Activated naive CD4-positive, alpha-beta T cell treated with anti-CD3 and anti-CD28 coated beads, Interleukin-2, amount 50 U/mL, for 24 hours (primary cell): Measurements from ENCODE around the gene MOV10L1.

Source experiments
- H3K27ac Mint-ChIP-seq: one replicate; pipeline ENCODE4 v1.8.0; 2021; ENCODE audit warnings: mild to moderate bottlenecking, mixed read lengths
- H3K27me3 Mint-ChIP-seq: one replicate; pipeline ENCODE4 v1.8.0; 2021; ENCODE audit warnings: mixed read lengths
- H3K36me3 Mint-ChIP-seq: one replicate; pipeline ENCODE4 v1.8.0; 2021; ENCODE audit warnings: mixed read lengths
- H3K4me1 Mint-ChIP-seq: one replicate; pipeline ENCODE4 v1.8.0; 2021; ENCODE audit warnings: mixed read lengths
- H3K4me3 Mint-ChIP-seq: one replicate; pipeline ENCODE4 v1.8.0; 2021; ENCODE audit warnings: mild to moderate bottlenecking, mixed read lengths
- H3K9me3 Mint-ChIP-seq: one replicate; pipeline ENCODE4 v1.8.0; 2021; ENCODE audit warnings: mixed read lengths

The MOV10L1 gene

DNA sequence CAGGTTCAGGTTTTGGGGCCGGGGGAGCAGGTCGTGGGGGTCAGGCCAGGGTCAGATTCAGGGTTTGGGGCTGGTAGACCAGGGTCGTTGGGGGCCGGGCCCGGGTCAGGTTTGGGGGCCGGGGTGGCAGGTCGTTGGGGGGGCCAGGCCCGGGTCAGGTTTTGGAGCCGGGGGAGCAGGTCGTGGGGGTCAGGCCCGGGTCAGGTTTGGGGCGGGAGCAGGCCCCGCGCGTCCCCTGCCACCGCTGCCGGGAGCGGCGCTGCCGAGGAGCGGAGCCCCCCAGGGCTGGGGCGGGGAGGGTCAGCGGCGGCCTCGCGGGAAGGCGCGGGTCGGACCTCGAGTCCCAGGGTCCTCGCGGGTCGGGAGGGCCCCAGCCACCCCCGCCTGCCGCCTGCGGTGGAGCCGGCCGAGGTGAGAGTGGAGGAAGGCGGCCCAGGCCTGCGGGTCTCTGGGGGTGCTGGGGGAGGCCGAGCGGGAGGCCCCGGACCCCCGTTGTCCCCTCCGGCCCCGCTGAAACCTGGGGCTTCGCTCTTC is 96.4 kb downstream of the MOV10L1 start:
- Mint-ChIP-seq H3K36me3 (peaks cover 1% of the 10 kb centered on the region), H3K4me3 (peak overlapping the region; percentile 95), H3K27ac (peak overlapping the region; percentile 95)

DNA sequence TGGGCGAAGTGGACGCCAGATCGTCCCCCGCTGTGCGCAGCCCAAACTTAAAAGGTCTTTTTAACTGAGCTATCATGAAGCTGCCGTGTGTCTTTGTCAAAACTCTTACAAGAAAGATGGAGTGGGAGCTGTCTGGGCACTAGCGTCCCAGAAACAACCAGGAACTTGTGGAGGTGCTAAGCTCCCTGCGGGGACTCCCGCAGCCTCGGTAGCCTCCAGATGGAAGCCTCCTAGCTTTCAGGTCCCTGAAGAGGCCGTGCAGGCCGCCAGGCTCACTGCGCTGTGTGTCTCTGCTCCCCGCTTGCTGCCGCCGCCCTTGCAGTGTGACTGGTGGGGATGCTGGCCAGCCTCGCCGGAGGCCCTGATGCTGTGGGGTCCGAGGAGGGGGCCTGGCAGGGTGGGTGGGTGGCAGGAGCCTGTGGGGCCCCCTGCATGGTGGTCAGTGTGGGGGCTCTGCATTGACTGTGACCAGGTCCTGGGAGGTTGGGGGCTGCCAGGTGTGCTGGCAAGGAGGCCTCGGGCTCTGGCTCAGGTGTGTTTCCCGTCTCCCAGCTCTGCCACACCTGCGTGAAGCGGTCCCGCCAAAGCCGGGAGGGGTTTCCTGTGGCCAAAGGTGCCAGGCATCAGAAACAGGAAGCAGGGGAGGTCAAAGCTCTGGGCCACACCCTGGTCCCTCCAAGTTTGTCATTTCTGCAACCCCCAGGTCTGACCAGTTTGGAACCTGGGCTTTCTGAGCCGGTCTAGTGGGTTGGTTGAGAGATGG is 97.1 kb downstream of the MOV10L1 start:
- Mint-ChIP-seq H3K36me3 (peaks cover 1% of the 10 kb centered on the region), H3K27me3 (no peaks in the 10 kb centered on the region), H3K27ac (peak overlapping the region; percentile 95), H3K4me3 (peak overlapping the region; percentile 95), H3K4me1 (peaks cover 39% of the 10 kb centered on the region), H3K9me3 (no peaks in the 10 kb centered on the region)

More for the DNA sequence above, 96.4 kb downstream of the MOV10L1 start:
- peaks cover 32% of the 10 kb centered on the region for H3K4me1 Mint-ChIP-seq
- no peaks in the 10 kb centered on the region for H3K27me3 Mint-ChIP-seq
- no peaks in the 10 kb centered on the region for H3K9me3 Mint-ChIP-seq

DNA sequence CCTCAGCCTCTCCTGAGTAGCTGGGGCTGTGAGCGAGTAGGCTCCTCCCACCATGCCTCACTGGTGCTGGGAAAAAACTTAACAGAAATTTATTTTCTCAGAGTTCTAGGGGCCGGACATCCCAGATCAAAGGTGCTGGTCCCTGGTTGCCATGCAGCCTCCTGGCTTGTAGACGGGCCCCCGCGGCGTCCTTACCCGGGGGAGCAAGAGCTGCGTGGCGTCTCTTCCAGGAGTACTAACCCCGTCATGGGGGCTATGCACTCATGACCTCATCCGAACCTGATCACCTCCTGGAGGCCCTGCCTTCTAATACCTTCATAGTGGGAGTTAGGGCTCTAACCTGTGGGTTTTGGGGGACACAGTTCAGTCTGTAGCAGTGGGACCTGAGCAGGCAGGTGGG is 98.5 kb downstream of the MOV10L1 start:
- peak overlapping the region; percentile 44 for H3K4me3 Mint-ChIP-seq
- peaks cover 51% of the 10 kb centered on the region for H3K4me1 Mint-ChIP-seq
- H3K9me3 Mint-ChIP-seq, result no peaks in the 10 kb centered on the region
- peaks cover 1% of the 10 kb centered on the region for H3K36me3 Mint-ChIP-seq
- H3K27ac Mint-ChIP-seq, result no peak overlapping the region
- H3K27me3 Mint-ChIP-seq, result no peaks in the 10 kb centered on the region

DNA sequence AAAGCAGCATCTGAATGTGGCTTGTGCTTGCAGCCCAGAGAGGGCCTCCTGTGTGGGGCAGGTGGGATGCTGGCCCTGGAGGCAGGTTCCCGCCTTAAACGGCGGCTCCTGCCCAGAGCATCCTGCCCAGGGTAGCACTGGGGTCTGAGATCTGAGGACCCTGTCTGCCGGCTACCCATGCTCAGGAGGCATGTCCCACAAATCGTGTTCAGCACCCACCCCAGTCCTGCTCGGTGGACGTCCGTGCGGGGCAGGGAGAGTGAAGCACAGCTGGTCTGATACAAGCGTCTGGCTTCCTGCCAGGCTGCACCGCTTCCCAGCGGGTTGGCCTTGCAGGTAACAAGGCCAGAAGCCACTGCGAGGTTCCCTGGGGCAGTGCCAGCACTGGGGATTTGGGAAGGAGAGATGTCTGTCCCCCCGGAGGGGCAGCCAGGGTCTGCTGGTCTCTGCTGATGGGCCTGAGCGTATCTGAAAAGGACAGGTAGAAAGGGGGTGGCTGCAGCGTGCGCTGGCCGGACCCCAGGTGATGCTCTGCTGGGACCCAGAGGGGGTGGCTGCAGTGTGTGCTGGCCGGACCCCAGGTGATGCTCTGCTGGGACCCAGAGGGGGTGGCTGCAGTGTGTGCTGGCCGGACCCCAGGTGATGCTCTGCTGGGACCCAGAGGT is 99.5 kb downstream of the MOV10L1 start:
- Mint-ChIP-seq H3K27ac (no peak overlapping the region), H3K4me1 (peaks cover 51% of the 10 kb centered on the region), H3K9me3 (no peaks in the 10 kb centered on the region), H3K36me3 (peaks cover 1% of the 10 kb centered on the region), H3K4me3 (peak overlapping the region; percentile 88), H3K27me3 (no peaks in the 10 kb centered on the region)

DNA sequence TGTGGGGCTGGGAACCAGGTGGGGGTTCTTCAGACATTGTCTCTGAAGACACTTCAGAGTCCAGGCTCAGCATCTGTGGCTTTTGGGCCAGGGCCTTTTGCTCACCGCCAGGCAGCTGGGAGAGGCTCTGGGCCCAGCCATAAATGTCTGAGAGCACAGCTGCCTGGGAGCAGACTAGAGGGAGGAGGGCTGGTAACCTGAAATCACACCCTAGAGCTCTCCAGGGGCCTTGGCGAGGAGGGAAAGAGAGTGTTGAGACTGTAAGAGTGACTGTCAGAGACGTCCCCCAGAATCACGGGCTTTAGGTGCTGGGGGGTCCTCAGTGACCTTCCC is 100.0 kb downstream of the MOV10L1 start:
- Mint-ChIP-seq H3K27ac (peak overlapping the region; percentile 93), H3K4me3 (peak overlapping the region; percentile 88)

DNA sequence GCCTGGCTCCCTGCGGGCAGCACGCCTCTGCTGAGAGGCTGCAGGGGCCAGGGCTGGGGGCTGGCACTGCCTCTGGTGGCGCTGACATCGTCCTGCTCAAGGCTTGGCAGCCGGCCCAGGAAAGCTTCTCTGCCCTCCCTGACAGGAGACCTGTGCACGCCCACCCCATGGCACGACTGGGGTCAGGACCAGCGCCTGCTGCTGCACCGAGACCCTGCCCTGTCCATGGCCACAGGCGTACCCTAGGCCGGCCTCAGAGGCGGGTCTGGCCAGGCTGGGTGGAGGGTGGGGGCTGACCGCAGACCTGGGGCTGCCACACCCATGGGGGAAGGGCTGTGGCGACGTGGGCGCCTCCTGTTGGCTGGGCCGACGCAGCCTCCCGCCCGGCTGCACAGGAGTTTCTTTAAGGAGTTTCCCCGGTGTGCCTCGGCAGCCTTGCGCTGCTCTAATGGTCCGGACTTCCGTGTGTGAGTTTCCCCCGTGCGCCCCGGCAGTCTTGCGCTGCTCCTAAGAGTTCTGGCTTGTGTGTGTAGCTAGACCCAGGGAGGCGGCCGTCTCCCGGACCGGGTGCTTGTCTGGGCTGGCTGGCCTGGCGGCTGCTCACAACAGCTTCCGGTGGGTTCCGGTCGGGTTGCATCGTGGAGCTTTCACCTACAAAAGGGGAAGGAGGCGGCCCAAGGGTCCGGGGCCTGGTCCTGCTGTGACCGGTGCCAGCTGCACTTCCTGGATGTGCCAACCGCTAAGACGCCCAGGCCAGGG is 100.6 kb downstream of the MOV10L1 start:
- H3K9me3 Mint-ChIP-seq, result no peaks in the 10 kb centered on the region
- H3K27me3 Mint-ChIP-seq, result no peaks in the 10 kb centered on the region
- H3K27ac Mint-ChIP-seq, result peak overlapping the region; percentile 93
- H3K36me3 Mint-ChIP-seq, result peaks cover 1% of the 10 kb centered on the region
- peak overlapping the region; percentile 88 for H3K4me3 Mint-ChIP-seq
- H3K4me1 Mint-ChIP-seq, result peaks cover 47% of the 10 kb centered on the region

More for the DNA sequence above, 100.0 kb downstream of the MOV10L1 start:
- Mint-ChIP-seq H3K36me3 (peaks cover 1% of the 10 kb centered on the region), H3K27me3 (no peaks in the 10 kb centered on the region), H3K9me3 (no peaks in the 10 kb centered on the region), H3K4me1 (peaks cover 48% of the 10 kb centered on the region)

DNA sequence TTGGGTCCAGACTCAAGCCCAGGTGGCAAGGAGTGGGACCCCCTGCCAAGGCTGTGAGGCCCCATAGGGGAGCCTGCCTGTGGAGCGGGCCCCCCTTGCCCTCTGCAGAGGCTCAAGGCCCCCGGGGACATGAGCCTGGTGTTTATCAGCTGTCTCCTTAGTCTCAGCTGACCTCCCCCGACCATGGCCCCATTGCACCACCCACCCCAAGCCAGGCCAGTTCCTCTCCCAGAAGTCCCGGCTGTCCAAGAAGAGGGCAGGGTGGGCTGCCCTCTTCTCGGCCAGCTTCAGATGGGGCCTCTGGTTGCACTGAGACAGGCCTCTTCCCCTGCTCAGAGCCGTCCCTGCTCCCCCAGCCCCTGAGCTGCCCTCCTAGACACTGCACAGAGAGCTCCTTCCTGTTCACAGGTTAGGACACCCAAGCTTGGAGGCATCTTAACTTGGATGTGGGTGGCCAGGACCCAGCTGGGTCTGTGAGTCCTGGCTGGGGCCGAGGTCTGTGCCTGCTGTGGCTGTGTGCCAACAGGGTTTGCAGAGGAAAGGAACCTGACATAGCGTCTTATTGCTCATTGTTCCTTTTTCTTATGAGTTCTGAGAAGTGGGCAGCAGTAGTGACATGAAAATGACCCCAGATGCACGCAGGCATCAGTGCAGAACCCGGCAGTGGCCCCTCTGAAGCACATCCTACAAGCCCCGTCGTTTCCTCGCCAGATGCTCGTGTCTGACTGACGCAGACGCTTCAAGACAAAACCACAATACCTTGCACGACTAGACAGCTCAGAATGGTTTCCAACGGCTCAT is 101.3 kb downstream of the MOV10L1 start:
- H3K36me3 Mint-ChIP-seq, result peaks cover 1% of the 10 kb centered on the region
- H3K4me3 Mint-ChIP-seq, result peak overlapping the region; percentile 88
- no peaks in the 10 kb centered on the region for H3K27me3 Mint-ChIP-seq
- no peaks in the 10 kb centered on the region for H3K9me3 Mint-ChIP-seq
- H3K4me1 Mint-ChIP-seq, result peaks cover 45% of the 10 kb centered on the region
- peak overlapping the region; percentile 97 for H3K27ac Mint-ChIP-seq

DNA sequence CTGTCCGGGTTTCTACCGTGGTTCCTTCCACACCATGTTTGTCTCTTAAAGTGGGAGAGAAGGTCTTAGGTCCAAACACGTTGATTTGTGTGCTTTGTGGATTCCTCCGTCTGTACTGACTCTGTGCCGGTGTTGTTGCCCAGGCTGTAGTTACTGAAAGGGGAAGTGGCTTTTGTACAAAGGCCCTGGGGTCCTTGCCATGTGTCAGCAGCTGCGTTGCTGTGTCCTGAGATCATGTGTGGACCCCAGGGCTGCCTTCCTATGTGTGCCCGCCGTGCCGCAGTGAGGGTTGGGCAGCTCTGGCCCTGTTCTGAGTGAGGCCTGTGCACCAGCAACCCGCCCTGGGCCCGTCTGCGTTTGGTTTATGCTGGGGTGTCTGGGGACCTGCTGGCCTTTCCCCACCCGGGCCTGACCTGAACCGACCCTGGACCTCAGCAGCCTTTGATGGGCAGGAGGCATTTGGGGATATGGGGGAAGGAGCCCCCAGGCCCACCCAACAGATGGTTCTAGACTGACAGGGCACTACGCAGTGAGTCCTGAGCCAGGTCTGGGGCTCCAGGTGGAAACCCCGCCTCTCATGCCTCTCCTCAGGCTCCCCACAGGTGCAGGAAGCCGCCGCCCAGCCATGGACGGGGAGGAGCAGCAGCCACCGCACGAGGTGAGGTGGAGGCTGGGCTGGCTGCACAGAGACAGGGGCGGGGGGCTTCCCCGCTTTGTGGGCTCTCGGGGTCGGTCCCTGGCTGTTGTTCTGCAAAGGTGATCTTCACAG is 102.8 kb downstream of the MOV10L1 start:
- Mint-ChIP-seq H3K4me3 (peak overlapping the region; percentile 88), H3K27me3 (no peaks in the 10 kb centered on the region), H3K4me1 (peaks cover 37% of the 10 kb centered on the region), H3K27ac (peak overlapping the region; percentile 97), H3K9me3 (no peaks in the 10 kb centered on the region), H3K36me3 (no peaks in the 10 kb centered on the region)

DNA sequence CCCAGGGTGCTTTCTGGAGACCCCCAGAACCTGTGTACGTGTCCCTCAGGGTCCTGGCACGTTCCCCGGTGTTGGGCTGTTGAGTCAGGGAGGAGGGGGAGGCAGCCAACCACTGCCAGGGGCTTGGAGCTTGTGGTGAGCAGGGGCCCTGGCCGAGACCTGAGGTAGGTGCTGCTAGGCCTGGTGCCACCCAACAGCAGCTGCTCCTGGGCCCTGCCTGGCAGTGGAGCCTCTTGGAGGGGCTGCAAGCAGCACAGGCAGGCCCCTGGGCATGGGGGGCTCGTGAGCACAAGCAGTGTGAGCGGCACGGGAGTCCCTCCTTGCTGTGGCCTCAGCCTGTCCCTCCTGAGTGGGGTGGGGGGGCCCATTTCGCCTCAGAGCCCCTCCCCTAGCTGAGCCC is 103.8 kb downstream of the MOV10L1 start:
- Mint-ChIP-seq H3K27ac (no peak overlapping the region), H3K27me3 (no peaks in the 10 kb centered on the region), H3K4me1 (peaks cover 32% of the 10 kb centered on the region), H3K9me3 (no peaks in the 10 kb centered on the region), H3K4me3 (no peak overlapping the region), H3K36me3 (no peaks in the 10 kb centered on the region)

DNA sequence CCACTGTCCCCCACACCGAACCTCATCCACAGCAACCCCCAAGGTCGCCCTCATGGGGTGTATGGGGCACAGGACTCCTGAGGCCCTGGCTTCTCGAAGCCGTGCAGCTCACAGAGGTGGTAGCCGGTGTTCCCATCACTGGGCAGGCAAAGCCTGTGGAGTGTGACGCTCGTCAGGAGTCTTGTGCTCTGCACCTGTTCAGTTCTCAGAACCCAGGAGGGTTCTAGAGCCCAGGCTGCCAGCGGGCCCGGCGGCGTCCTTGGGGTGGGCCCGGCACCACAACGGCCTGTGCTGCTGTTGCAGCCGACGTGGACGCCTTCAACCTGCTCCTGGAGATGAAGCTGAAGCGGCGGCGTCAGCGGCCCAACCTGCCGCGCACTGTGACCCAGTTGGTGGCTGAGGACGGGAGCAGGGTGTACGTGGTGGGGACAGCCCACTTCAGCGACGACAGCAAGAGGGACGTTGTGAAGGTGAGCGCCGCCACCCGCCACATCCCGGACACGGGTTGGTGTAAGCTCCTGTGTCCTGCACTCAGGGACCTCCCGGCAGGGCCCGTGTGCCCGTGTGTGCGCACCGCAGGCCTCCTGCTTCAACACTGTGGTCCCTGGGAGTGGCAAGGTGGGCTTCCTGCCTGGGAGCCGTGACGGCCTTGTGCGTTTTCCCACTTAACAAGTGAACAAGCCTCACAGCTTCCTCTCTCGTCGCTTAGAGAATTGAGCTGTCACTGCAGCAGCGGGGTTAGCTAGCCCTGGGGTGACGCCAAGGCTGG is 104.4 kb downstream of the MOV10L1 start:
- Mint-ChIP-seq H3K27me3 (no peaks in the 10 kb centered on the region), H3K4me3 (no peak overlapping the region), H3K9me3 (no peaks in the 10 kb centered on the region), H3K36me3 (no peaks in the 10 kb centered on the region), H3K27ac (no peak overlapping the region), H3K4me1 (peaks cover 29% of the 10 kb centered on the region)

DNA sequence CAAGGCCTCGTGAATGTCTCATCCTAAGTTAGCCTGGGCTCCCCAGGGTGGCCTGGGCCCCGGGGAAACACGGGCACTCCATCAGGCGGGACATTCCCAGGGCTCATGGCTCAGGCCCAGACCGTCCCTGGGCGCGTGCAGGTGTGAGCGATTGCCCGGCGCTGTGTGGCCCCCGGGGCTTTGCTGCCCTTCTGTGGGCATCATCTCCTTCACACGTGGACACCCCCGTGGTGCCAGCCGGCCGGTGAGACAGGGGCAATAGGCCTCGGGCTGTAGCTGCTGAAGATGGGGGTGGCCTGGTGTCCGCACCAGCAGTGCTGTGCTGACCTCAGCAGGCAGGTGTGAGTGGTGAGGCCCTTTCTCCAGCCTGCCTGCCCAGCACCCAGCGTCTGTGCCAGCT is 106.5 kb downstream of the MOV10L1 start:
- H3K27me3 Mint-ChIP-seq, result no peaks in the 10 kb centered on the region
- H3K9me3 Mint-ChIP-seq, result no peaks in the 10 kb centered on the region
- no peaks in the 10 kb centered on the region for H3K36me3 Mint-ChIP-seq
- H3K4me3 Mint-ChIP-seq, result no peak overlapping the region
- peaks cover 24% of the 10 kb centered on the region for H3K4me1 Mint-ChIP-seq
- no peak overlapping the region for H3K27ac Mint-ChIP-seq

DNA sequence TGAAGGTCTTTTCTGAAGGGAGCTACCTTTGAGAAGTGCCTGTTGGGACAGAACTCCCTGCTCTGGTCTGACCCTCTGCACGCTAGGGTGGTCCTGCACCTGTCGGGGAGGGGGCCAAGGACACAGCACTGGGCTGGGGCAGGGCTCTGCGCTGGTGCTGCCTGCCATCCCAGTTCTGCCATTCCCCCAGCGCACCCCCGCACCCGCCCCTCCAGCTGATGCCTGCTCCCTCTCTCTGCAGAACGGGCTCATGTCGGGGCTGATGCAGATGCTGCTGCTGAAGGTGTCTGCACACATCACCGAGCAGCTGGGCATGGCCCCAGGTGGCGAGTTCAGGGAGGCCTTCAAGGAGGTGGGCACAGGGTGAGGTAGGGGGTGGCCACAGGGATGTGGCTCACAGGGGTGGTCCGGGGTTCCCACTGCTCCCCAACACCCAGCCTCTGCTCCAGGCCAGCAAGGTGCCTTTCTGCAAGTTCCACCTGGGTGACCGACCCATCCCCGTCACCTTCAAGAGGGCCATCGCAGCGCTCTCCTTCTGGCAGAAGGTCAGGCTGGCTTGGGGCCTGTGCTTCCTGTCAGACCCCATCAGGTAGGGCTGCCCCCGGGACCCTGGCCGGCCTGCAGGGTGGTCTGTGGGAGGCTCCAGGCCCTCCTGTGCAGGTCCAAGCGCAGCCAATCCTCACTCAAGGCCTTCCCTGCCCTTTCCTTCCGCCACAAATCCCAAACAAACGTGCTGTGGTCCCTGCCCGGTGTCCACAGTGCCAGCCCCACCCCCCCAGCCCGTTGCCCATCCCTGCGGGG is 107.4 kb downstream of the MOV10L1 start:
- Mint-ChIP-seq H3K9me3 (no peaks in the 10 kb centered on the region), H3K4me3 (no peak overlapping the region), H3K4me1 (peaks cover 17% of the 10 kb centered on the region), H3K27me3 (no peaks in the 10 kb centered on the region), H3K36me3 (no peaks in the 10 kb centered on the region), H3K27ac (no peak overlapping the region)

DNA sequence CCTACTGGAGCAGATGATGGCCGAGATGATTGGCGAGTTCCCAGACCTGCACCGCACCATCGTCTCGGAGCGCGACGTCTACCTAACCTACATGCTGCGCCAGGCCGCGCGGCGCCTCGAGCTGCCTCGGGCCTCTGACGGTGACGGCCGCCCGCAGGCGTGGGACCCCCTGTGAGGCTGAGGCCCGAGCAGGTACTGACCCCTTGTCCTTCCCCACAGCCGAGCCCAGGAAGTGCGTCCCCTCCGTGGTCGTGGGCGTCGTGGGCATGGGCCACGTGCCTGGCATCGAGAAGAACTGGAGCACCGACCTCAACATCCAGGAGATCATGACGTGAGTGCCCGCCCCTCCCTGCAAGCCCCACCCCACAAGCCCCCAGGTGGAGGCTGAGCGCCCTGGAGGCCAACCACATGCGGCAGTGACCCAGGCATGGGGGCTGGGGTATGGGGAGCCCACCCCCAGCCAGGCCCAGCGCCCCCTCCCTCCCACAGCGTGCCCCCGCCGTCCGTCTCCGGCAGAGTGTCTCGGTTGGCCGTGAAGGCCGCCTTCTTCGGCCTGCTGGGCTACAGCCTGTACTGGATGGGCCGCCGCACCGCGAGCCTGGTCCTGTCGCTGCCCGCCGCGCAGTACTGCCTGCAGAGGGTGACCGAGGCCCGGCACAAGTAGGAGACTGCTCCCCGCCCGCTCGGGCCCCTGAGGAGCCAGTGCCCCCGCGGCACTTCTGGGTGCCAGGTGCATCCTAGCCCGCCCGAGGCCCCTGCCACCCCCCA is 108.2 kb downstream of the MOV10L1 start:
- Mint-ChIP-seq H3K27me3 (no peaks in the 10 kb centered on the region), H3K4me3 (no peak overlapping the region), H3K36me3 (no peaks in the 10 kb centered on the region), H3K4me1 (peaks cover 15% of the 10 kb centered on the region), H3K9me3 (no peaks in the 10 kb centered on the region), H3K27ac (no peak overlapping the region)
